Activated B cell treated with CpG ODN at 0.5 μM for 24 hours (primary cell): ENCODE measurements around the gene METTL24. TPM values are rescaled to one million over a fixed set of nuclear protein-coding genes. Genes with fewer than 3 reads are reported as not detected.

Experiments
- ATAC-seq: fragments of 200-7000 bp; cut with Tn5 transposase; one replicate; pipeline ENCODE4 v1.10.0; 2021; ENCODE audit warnings: low read depth, mild to moderate bottlenecking, moderate library complexity
- CTCF ChIA-PET: fragments of 350-600 bp; sonication (Branson Sonifier 250); formaldehyde crosslinking; loops from one replicate; lab custom pipeline; 2021; ENCODE audit warnings: antibody characterized with exemption; lab: Charles Lee
- POLR2A ChIA-PET: fragments of 350-600 bp; sonication (Branson Sonifier 250); formaldehyde crosslinking; loops from one replicate; lab custom pipeline; 2021; ENCODE audit warnings: antibody characterized with exemption; lab: Charles Lee
- DNase-seq: peaks from one replicate; pipeline ENCODE4 v3.0.0; 2022
- H3K27ac Mint-ChIP-seq: one replicate; pipeline ENCODE4 v1.8.0; 2020; ENCODE audit warnings: mixed read lengths
- H3K27me3 Mint-ChIP-seq: one replicate; pipeline ENCODE4 v1.8.0; 2021; ENCODE audit warnings: mixed read lengths
- H3K36me3 Mint-ChIP-seq: one replicate; pipeline ENCODE4 v1.8.0; 2021; ENCODE audit warnings: low read depth, mixed read lengths
- H3K4me1 Mint-ChIP-seq: one replicate; pipeline ENCODE4 v1.8.0; 2021; ENCODE audit warnings: mixed read lengths
- H3K4me3 Mint-ChIP-seq: one replicate; pipeline ENCODE4 v1.8.0; 2020; ENCODE audit warnings: mild to moderate bottlenecking, mixed read lengths
- H3K9me3 Mint-ChIP-seq: one replicate; pipeline ENCODE4 v1.8.0; 2020; ENCODE audit warnings: mixed read lengths
- CTCF ChIP-seq: fragments of 200-600 bp; IDR thresholded peaks from one replicate; pipeline ENCODE4 v1.8.0; 2022; ENCODE audit warnings: antibody characterized with exemption, mild to moderate bottlenecking
- intact Hi-C: fragments of 100-400 bp; cut with micrococcal nuclease; formaldehyde crosslinking; loops from one replicate; pipeline ENCODE4 v1.15.1; 2024
- total RNA-seq: library from RNA; stranded (reverse); gene quantifications from 2 replicates; pipeline ENCODE4 v1.2.3, GENCODE V29; 2022

The METTL24 gene
- total RNA-seq, 1 donor from 2014 or later, result not detected

- Mint-ChIP-seq H3K27me3 (no peaks in the 10 kb centered on the region), H3K27ac (peak overlapping the region; percentile 2), H3K9me3 (no peaks in the 10 kb centered on the region), H3K4me3 (no peak overlapping the region), H3K4me1 (peaks cover 22% of the 10 kb centered on the region), H3K36me3 (peaks cover 79% of the 10 kb centered on the region)
- no peak for TF ChIP-seq CTCF
- DNase-seq (no peak), ATAC-seq (peak; percentile 34)
- intact Hi-C loops, result no loop called here
- CTCF ChIA-PET, result interaction anchor here (1.1 to 3.3 kb wide), 2 partner anchors 9 to 35 kb away, joined by 4 to 11 read pairs; partner anchors contain the start of gene WASF1
- POLR2A ChIA-PET, result interaction anchor here (0.9 to 1.6 kb wide), 2 partner anchors 14 to 19 kb away, joined by 3 read pairs; no protein-coding TSS in a partner anchor
Measured at GRCh38 chr6:110214338-110214737, 143.8 kb downstream of the METTL24 start.

- H3K36me3 Mint-ChIP-seq, result peaks cover 69% of the 10 kb centered on the region
- ChIA-PET CTCF (interaction anchor here (1.3 kb wide), 1 partner anchor 12 kb away, joined by 3 read pairs; no protein-coding TSS in a partner anchor), POLR2A (no interaction called here)
- no peak for ATAC-seq
- peaks cover 30% of the 10 kb centered on the region for H3K4me1 Mint-ChIP-seq
- TF ChIP-seq CTCF, result no peak
- no peak overlapping the region for H3K27ac Mint-ChIP-seq
- no peak for DNase-seq
- H3K9me3 Mint-ChIP-seq, result no peaks in the 10 kb centered on the region
- H3K4me3 Mint-ChIP-seq, result no peak overlapping the region
- intact Hi-C loops, result no loop called here
- H3K27me3 Mint-ChIP-seq, result no peaks in the 10 kb centered on the region
Measured at GRCh38 chr6:110211753-110212152, 146.4 kb downstream of the METTL24 start.

- CTCF ChIA-PET, result interaction anchor here (3.1 to 4.5 kb wide), 2 partner anchors 28 to 168 kb away, joined by 13 to 33 read pairs; partner anchors contain the start of genes CDC40 and WASF1
- peaks cover 41% of the 10 kb centered on the region for H3K36me3 Mint-ChIP-seq
Measured at GRCh38 chr6:110207652-110208051, 150.5 kb downstream of the METTL24 start.

GRCh38 chr6:110201151-110201884 lies 156.8 kb downstream of the METTL24 start:
- Mint-ChIP-seq H3K4me3 (no peak overlapping the region), H3K27ac (peak overlapping the region; percentile 63), H3K4me1 (peaks cover 65% of the 10 kb centered on the region), H3K36me3 (peaks cover 23% of the 10 kb centered on the region), H3K27me3 (no peaks in the 10 kb centered on the region), H3K9me3 (no peaks in the 10 kb centered on the region)
- CTCF ChIA-PET, result no interaction called here
- no peak for DNase-seq
- POLR2A ChIA-PET, result interaction anchor here (0.7 to 0.9 kb wide), 2 partner anchors 12 to 508 kb away, joined by 3 read pairs; no protein-coding TSS in a partner anchor
- no peak for TF ChIP-seq CTCF
- intact Hi-C loops, result loop anchor here (10.0 kb wide), 1 partner anchor 783 kb away; the partner anchor contains the start of gene RPF2
- no peak for ATAC-seq

More at GRCh38 chr6:110207652-110208051, 150.5 kb downstream of the METTL24 start:
- Mint-ChIP-seq H3K9me3 (no peaks in the 10 kb centered on the region), H3K4me3 (no peak overlapping the region), H3K4me1 (peaks cover 46% of the 10 kb centered on the region), H3K27me3 (no peaks in the 10 kb centered on the region), H3K27ac (no peak overlapping the region)
- POLR2A ChIA-PET, result interaction anchor here (0.5 to 6.4 kb wide), 2 partner anchors 28 to 33 kb away, joined by 3 to 86 read pairs; partner anchors contain the start of genes CDC40 and WASF1
- no peak for ATAC-seq
- DNase-seq, result no peak
- no peak for TF ChIP-seq CTCF
- intact Hi-C loops, result loop anchor here (2.0 to 10.0 kb wide), 2 partner anchors 15 to 777 kb away; partner anchors contain the start of gene RPF2

GRCh38 chr6:110198561-110198960 lies 159.6 kb downstream of the METTL24 start:
- Mint-ChIP-seq H3K4me1 (peaks cover 56% of the 10 kb centered on the region), H3K4me3 (no peak overlapping the region), H3K27me3 (no peaks in the 10 kb centered on the region), H3K27ac (no peak overlapping the region), H3K9me3 (no peaks in the 10 kb centered on the region), H3K36me3 (peaks cover 38% of the 10 kb centered on the region)
- ATAC-seq (no peak), DNase-seq (no peak)
- no peak for TF ChIP-seq CTCF
- POLR2A ChIA-PET, result interaction anchor here (1.3 to 1.8 kb wide), 3 partner anchors 7 to 18 kb away, joined by 3 to 9 read pairs (median 3); partner anchors contain the start of genes CDC40 and WASF1
- intact Hi-C loops, result no loop called here
- CTCF ChIA-PET, result interaction anchor here (0.6 kb wide), 1 partner anchor 16 kb away, joined by 3 read pairs; no protein-coding TSS in a partner anchor
